ENCODE measurements around the gene DDR2.

Gene DDR2

DNA sequence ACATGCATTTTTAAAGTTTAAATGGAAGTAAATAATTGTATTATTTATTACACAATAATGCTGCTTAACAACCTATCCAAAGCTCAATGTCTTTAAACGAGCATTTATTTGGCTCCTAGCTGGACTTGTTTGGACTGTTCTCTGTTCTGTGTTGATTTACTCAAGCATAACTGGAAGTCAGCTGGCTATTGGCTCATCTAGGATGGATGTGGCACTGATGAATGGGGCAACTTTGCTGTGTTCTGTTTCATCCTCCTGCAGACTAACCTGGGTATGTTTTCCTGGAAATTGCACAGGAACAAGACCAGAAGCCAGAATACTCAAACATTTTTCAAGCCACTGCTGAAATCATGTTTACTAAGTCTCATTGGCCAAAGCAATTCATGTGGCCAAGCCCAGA, 87.4 kb downstream of the DDR2 start:
- Histone ChIP-seq H4K20me1 (ENCODE audit: insufficient read depth) (no peaks in the 10 kb centered on the region), H3K4me2 (no peak overlapping the region), H3K27me3 (ENCODE audit: insufficient read depth, low read depth) (no peaks in the 10 kb centered on the region), H3K4me1 (ENCODE audit: low read depth, poor library complexity, severe bottlenecking) (no peaks in the 10 kb centered on the region), H3K79me2 (ENCODE audit: insufficient read depth, low read depth) (no peaks in the 10 kb centered on the region), H3K9ac (no peak overlapping the region), H3K36me3 (ENCODE audit: insufficient read depth) (no peaks in the 10 kb centered on the region), H3K4me3 (IDR thresholded peaks at IDR 0.05; ENCODE audit: insufficient read depth, low read depth, low read length) (no peak overlapping the region), H3K27ac (no peak overlapping the region), H2AFZ (ENCODE audit: low read depth) (no peak overlapping the region)
- TF ChIP-seq, protein P1, sequence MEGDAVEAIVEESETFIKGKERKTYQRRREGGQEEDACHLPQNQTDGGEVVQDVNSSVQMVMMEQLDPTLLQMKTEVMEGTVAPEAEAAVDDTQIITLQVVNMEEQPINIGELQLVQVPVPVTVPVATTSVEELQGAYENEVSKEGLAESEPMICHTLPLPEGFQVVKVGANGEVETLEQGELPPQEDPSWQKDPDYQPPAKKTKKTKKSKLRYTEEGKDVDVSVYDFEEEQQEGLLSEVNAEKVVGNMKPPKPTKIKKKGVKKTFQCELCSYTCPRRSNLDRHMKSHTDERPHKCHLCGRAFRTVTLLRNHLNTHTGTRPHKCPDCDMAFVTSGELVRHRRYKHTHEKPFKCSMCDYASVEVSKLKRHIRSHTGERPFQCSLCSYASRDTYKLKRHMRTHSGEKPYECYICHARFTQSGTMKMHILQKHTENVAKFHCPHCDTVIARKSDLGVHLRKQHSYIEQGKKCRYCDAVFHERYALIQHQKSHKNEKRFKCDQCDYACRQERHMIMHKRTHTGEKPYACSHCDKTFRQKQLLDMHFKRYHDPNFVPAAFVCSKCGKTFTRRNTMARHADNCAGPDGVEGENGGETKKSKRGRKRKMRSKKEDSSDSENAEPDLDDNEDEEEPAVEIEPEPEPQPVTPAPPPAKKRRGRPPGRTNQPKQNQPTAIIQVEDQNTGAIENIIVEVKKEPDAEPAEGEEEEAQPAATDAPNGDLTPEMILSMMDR (conservative IDR thresholded peaks at IDR 0.05; ENCODE audit: low read depth, low read length): no peak

DNA sequence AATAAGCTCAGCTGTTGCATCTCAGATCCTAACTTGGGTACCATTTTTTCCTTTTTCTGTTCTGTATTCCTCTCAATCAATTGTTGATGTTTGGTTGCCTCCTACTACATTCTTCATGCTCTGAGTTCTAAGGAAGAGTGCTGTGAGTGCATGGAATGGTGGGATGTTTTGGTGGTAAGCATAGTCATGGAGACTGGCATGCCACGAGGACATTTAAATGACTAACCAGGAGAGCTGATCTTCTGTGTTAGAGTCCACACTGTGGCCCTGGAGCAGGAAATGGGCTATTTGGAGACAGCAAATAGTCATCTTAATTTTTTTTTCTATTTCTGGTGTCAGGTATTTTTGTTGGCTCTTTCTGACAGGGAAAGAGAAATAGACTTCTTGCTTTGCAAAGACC, 88.7 kb downstream of the DDR2 start:
- Histone ChIP-seq H3K36me3 (ENCODE audit: insufficient read depth) (no peaks in the 10 kb centered on the region), H2AFZ (ENCODE audit: low read depth) (no peak overlapping the region), H4K20me1 (ENCODE audit: insufficient read depth) (no peaks in the 10 kb centered on the region), H3K4me2 (no peak overlapping the region), H3K4me1 (ENCODE audit: low read depth, poor library complexity, severe bottlenecking) (no peaks in the 10 kb centered on the region), H3K27ac (no peak overlapping the region), H3K27me3 (ENCODE audit: insufficient read depth, low read depth) (no peaks in the 10 kb centered on the region), H3K4me3 (IDR thresholded peaks at IDR 0.05; ENCODE audit: insufficient read depth, low read depth, low read length) (no peak overlapping the region), H3K9ac (no peak overlapping the region), H3K79me2 (ENCODE audit: insufficient read depth, low read depth) (no peaks in the 10 kb centered on the region)
- TF ChIP-seq, protein P1 (conservative IDR thresholded peaks at IDR 0.05; ENCODE audit: low read depth, low read length): no peak

DNA sequence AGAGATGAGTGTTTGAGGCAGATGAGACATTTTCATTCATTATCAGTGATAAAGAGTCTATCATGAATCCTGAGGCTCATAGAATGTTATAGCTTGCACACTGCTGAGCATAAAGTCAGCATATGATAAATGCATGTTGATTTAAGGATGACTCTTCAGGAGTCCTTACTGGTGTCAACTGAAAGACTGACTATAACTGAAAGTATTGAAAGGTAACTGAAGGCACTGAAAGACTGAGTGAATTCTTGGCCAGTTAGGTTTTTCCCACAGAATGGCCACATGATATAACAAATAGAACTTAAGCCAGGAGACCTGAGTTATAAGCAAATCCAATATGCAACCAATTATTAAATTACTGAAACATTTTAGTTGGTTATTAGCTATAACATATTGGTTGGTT, 89.2 kb downstream of the DDR2 start:
- Histone ChIP-seq H3K27me3 (ENCODE audit: insufficient read depth, low read depth) (no peaks in the 10 kb centered on the region), H3K4me3 (IDR thresholded peaks at IDR 0.05; ENCODE audit: insufficient read depth, low read depth, low read length) (no peak overlapping the region), H3K36me3 (ENCODE audit: insufficient read depth) (no peaks in the 10 kb centered on the region), H3K4me2 (no peak overlapping the region), H2AFZ (ENCODE audit: low read depth) (no peak overlapping the region), H4K20me1 (ENCODE audit: insufficient read depth) (no peaks in the 10 kb centered on the region), H3K4me1 (ENCODE audit: low read depth, poor library complexity, severe bottlenecking) (no peaks in the 10 kb centered on the region), H3K9ac (no peak overlapping the region), H3K27ac (no peak overlapping the region), H3K79me2 (ENCODE audit: insufficient read depth, low read depth) (no peaks in the 10 kb centered on the region)
- TF ChIP-seq, protein P1 (conservative IDR thresholded peaks at IDR 0.05; ENCODE audit: low read depth, low read length): no peak

DNA sequence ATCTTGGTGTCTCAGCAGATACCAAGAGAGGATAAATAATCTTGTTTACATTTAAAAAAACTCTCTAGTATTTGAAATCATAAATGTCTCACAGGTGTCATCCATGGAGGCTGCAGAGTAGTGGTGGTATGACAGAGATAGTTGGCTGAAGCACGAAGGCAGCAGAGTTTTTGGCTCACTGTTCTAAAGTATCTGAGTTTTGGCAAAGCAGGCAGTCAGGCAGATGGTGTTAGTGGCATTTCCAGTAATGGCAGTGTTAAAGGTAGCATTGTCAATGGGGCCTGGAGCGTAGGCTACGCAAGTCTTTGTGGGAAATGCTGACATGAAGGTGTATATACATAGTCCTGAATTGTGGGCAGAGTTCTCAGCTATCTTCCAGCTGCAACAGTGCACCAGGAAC, 89.8 kb downstream of the DDR2 start:
- Histone ChIP-seq H3K27ac (no peak overlapping the region), H3K79me2 (ENCODE audit: insufficient read depth, low read depth) (no peaks in the 10 kb centered on the region), H3K27me3 (ENCODE audit: insufficient read depth, low read depth) (no peaks in the 10 kb centered on the region), H3K4me2 (no peak overlapping the region), H3K36me3 (ENCODE audit: insufficient read depth) (no peaks in the 10 kb centered on the region), H3K4me3 (IDR thresholded peaks at IDR 0.05; ENCODE audit: insufficient read depth, low read depth, low read length) (no peak overlapping the region), H4K20me1 (ENCODE audit: insufficient read depth) (no peaks in the 10 kb centered on the region), H3K4me1 (ENCODE audit: low read depth, poor library complexity, severe bottlenecking) (no peaks in the 10 kb centered on the region), H3K9ac (no peak overlapping the region), H2AFZ (ENCODE audit: low read depth) (no peak overlapping the region)
- TF ChIP-seq, protein P1 (conservative IDR thresholded peaks at IDR 0.05; ENCODE audit: low read depth, low read length): no peak

Data from KMS-11 (cell line).